OCI-LY7 (cell line): ENCODE data around the gene TAS1R1. TPM values are rescaled to one million over a fixed set of nuclear protein-coding genes. Genes with fewer than 3 reads are reported as not detected.

Source experiments
- BruUV-seq: library from RNA; stranded (reverse); fragments of 400-500 nt; replicated peaks from 2 replicates; lab custom pipeline; 2021; lab: Mats Ljungman, UMichigan
- CTCF ChIA-PET: fragments of 300-600 bp; sonication (Branson Sonifier 250); formaldehyde crosslinking; loops from one replicate; lab custom pipeline; 2022; ENCODE audit warnings: antibody characterized with exemption; ENCODE audit not compliant: unreplicated experiment; lab: Charles Lee
- POLR2A ChIA-PET: fragments of 300-600 bp; sonication (Branson Sonifier 250); formaldehyde crosslinking; loops from one replicate; lab custom pipeline; 2022; ENCODE audit warnings: antibody characterized with exemption; lab: Charles Lee
- DNase-seq: peaks from one replicate; pipeline ENCODE4 v3.0.0-alpha.2; 2015; ENCODE audit warnings: low spot score
- H2AFZ ChIP-seq: fragments of 200-600 bp; sonication (generic), shearing (Covaris generic); 2 replicates; pipeline ENCODE4 v1.6.1; 2014; ENCODE audit warnings: mild to moderate bottlenecking, antibody characterized with exemption, low read length, moderate library complexity
- H3K27ac ChIP-seq: fragments of 200-600 bp; sonication (generic); 2 replicates; pipeline ENCODE4 v1.5.1; 2014; ENCODE audit warnings: mixed run types, low read depth, mild to moderate bottlenecking, moderate library complexity, low read length, inconsistent platforms; ENCODE audit not compliant: poor library complexity, severe bottlenecking
- H3K36me3 ChIP-seq: fragments of 200-600 bp; sonication (generic); 2 replicates; pipeline ENCODE4 v1.6.1; 2014; ENCODE audit warnings: mild to moderate bottlenecking, antibody characterized with exemption, low read length, moderate library complexity, mixed read lengths; ENCODE audit not compliant: insufficient read depth
- H3K4me1 ChIP-seq: fragments of 200-600 bp; sonication (generic); 2 replicates; pipeline ENCODE4 v1.5.1; 2014; ENCODE audit warnings: mild to moderate bottlenecking, low read length; ENCODE audit not compliant: insufficient read depth, poor library complexity, severe bottlenecking
- H3K4me2 ChIP-seq: fragments of 200-600 bp; sonication (generic); 2 replicates; pipeline ENCODE4 v1.6.1; 2014; ENCODE audit warnings: mild to moderate bottlenecking, low read length
- H3K4me3 ChIP-seq: fragments of 200-600 bp; sonication (generic); 2 replicates; pipeline ENCODE4 v1.5.1; 2014; ENCODE audit warnings: mild to moderate bottlenecking, low read depth, low read length; ENCODE audit not compliant: poor library complexity, severe bottlenecking
- H3K79me2 ChIP-seq: fragments of 200-600 bp; sonication (generic); 2 replicates; pipeline ENCODE4 v1.6.1; 2016; ENCODE audit warnings: low read depth, mild to moderate bottlenecking, low read length, moderate library complexity, mixed read lengths; ENCODE audit not compliant: insufficient read depth
- H3K9me2 ChIP-seq: fragments of 200-600 bp; sonication (generic); 2 replicates; pipeline ENCODE4 v1.6.1; 2016; ENCODE audit warnings: mild to moderate bottlenecking, low read length, mixed read lengths; ENCODE audit not compliant: insufficient read depth
- H3K9me3 ChIP-seq: fragments of 200-600 bp; sonication (generic); 2 replicates; pipeline ENCODE4 v1.6.1; 2014; ENCODE audit warnings: mild to moderate bottlenecking, mixed run types, low read length, mixed read lengths
- H4K20me1 ChIP-seq: fragments of 200-600 bp; sonication (generic); 2 replicates; pipeline ENCODE4 v1.6.1; 2014; ENCODE audit warnings: mild to moderate bottlenecking, antibody characterized with exemption, low read length, moderate library complexity, mixed read lengths; ENCODE audit not compliant: insufficient read depth
- EZH2phosphoT487 ChIP-seq: fragments of 200-600 bp; sonication (generic); IDR thresholded peaks from 2 replicates; pipeline ENCODE4 v1.6.1; 2018; ENCODE audit warnings: low read depth, borderline replicate concordance, mild to moderate bottlenecking, mixed run types, antibody characterized with exemption, low read length, moderate library complexity, mixed read lengths
- intact Hi-C: fragments of 100-400 bp; cut with micrococcal nuclease; formaldehyde crosslinking; loops from one replicate; pipeline ENCODE4 v1.10.0; 2022; ENCODE audit not compliant: unreplicated experiment
- total RNA-seq, 2 experiments: library from RNA; depleted of rRNA in 1 of 2; stranded (reverse); fragments of >200 nt in 1 of 2; shearing (Covaris generic) in 1 of 2; gene quantifications; 2 replicates each; pipeline ENCODE4 v1.2.3, GENCODE V29; 2014 to 2022
- TF ChIP-seq, protein P1 (sequence below): fragments of 200-600 bp; sonication (generic); conservative IDR thresholded peaks from 2 replicates; pipeline ENCODE4 v1.5.1; 2014; ENCODE audit warnings: mild to moderate bottlenecking, antibody characterized with exemption, low read length, moderate library complexity, mixed read lengths

TAS1R1 gene
- total RNA-seq, 2 experiments from 2014 or later: 0.11 TPM; not detected in 1

DNA sequence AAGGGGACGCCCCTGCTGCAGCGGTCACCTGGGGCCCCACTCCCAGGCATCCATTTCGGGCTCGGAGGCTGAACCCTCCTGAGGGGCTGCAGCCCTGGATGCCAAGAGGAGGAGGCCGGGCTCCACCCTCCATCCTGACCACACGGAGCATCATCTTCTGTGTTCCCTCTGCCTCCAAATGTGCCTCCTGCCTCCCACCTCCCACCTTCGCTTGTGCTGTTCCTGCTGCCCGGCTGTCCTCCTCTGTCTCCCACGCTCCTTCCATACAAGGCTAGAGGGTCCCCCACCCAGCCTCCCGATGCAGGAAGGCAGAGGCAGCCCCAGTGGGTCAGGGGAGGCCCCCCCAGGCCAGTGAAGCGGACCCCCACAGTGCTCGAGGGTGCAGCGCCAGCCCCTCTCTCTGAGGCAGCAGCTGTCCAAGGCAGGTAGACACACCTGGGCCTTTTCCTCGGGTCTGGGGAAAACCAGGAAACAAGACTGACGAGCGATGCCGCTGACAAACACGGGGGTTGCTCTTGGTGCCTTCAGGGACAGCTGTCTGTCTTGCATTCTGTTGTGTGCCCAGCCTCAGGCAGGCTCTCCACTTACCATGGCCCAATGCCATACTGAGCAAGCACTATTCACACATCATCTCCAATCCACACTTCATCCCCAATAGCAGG is 46.8 kb upstream of the TAS1R1 start:
- H3K9me2 ChIP-seq: no peaks in the 10 kb centered on the region
- H3K4me3 ChIP-seq: no peak overlapping the region
- intact Hi-C loops: no loop called here
- H3K36me3 ChIP-seq: no peaks in the 10 kb centered on the region
- H2AFZ ChIP-seq: no peak overlapping the region
- no peak overlapping the region for H3K27ac ChIP-seq
- no peaks in the 10 kb centered on the region; the same call in 1 of the 2 replicates for H4K20me1 ChIP-seq
- TF ChIP-seq, protein P1, sequence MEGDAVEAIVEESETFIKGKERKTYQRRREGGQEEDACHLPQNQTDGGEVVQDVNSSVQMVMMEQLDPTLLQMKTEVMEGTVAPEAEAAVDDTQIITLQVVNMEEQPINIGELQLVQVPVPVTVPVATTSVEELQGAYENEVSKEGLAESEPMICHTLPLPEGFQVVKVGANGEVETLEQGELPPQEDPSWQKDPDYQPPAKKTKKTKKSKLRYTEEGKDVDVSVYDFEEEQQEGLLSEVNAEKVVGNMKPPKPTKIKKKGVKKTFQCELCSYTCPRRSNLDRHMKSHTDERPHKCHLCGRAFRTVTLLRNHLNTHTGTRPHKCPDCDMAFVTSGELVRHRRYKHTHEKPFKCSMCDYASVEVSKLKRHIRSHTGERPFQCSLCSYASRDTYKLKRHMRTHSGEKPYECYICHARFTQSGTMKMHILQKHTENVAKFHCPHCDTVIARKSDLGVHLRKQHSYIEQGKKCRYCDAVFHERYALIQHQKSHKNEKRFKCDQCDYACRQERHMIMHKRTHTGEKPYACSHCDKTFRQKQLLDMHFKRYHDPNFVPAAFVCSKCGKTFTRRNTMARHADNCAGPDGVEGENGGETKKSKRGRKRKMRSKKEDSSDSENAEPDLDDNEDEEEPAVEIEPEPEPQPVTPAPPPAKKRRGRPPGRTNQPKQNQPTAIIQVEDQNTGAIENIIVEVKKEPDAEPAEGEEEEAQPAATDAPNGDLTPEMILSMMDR: no peak
- TF ChIP-seq EZH2phosphoT487: no peak
- ChIA-PET POLR2A (interaction anchor here (0.8 kb wide), 1 partner anchor 14 kb away, joined by 3 read pairs; no protein-coding TSS in a partner anchor), CTCF (no interaction called here)
- H3K79me2 ChIP-seq: no peaks in the 10 kb centered on the region
- DNase-seq: no peak
- no peaks in the 10 kb centered on the region for H3K9me3 ChIP-seq
- no TSS peak for BruUV-seq
- no peaks in the 10 kb centered on the region for H3K4me1 ChIP-seq
- no peak overlapping the region for H3K4me2 ChIP-seq

DNA sequence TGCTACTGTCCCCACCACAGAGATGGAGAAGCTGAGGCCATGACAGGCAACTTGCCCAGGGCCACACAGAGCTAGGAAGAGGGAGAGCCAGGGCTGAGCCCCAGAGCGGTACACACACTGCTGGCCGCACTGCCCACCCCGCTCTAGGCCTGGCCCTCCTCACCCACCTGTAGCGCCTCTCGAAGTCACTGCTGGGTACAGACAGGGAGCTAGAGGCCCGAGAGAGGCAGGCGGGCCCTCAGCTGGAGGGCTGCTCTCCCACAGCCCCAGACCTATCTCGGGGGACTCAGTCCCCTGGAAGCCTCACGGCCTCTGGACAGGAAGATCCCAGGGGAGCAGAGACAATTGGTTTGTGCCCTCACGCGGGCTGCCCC is 46.3 kb upstream of the TAS1R1 start:
- no peaks in the 10 kb centered on the region for H3K79me2 ChIP-seq
- no peaks in the 10 kb centered on the region for H3K4me1 ChIP-seq
- H3K36me3 ChIP-seq: no peaks in the 10 kb centered on the region
- H3K9me3 ChIP-seq: no peaks in the 10 kb centered on the region
- no peak for DNase-seq
- no peaks in the 10 kb centered on the region; the same call in 1 of the 2 replicates for H4K20me1 ChIP-seq
- H3K4me2 ChIP-seq: no peak overlapping the region
- intact Hi-C loops: no loop called here
- ChIA-PET CTCF (no interaction called here), POLR2A (interaction anchor here (0.8 kb wide), 1 partner anchor 14 kb away, joined by 3 read pairs; no protein-coding TSS in a partner anchor)
- H3K9me2 ChIP-seq: no peaks in the 10 kb centered on the region
- no peak overlapping the region for H2AFZ ChIP-seq
- H3K4me3 ChIP-seq: no peak overlapping the region
- BruUV-seq: no TSS peak
- H3K27ac ChIP-seq: no peak overlapping the region
- TF ChIP-seq, protein P1: no peak

DNA sequence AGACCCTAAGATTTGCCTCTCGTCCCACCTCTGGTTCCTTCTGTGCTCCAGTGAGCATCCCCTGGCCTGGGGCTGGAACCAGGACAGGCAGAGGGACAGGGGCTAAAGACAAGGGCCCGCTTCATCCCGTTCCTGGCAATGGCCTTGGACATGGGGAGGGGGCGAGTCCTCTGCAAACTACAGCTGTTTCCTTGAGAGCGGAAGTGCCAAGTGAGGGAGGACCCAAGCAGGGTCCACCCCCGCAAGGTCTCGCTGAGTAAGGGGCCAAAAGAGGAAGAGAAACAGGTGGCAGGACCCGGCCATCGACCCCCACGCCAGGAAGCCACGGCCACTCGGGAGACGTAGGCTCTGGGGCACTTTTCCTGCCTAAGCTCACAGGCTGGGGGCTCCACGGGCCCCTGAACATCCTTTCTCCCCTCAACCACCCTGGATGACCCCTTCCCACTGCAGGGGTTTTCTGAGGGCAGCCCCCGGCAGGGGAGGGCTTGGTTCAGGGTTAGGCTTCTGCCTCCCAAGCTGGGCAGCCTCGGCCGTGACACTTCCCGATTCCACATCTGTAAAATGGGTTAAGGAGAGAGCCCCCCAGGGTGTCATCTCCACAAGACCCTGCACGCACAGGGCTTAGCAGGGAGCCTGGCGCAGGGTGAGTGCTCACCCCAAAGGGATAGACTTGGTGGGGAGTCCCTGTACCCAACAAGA is 45.7 kb upstream of the TAS1R1 start:
- H3K4me2 ChIP-seq: no peak overlapping the region
- DNase-seq: no peak
- CTCF ChIA-PET: no interaction called here
- H3K36me3 ChIP-seq: no peaks in the 10 kb centered on the region
- intact Hi-C loops: no loop called here
- H3K9me3 ChIP-seq: no peaks in the 10 kb centered on the region
- no peaks in the 10 kb centered on the region for H3K79me2 ChIP-seq
- H4K20me1 ChIP-seq: no peaks in the 10 kb centered on the region; the same call in 1 of the 2 replicates
- no TSS peak for BruUV-seq
- H3K4me3 ChIP-seq: no peak overlapping the region
- H3K9me2 ChIP-seq: no peaks in the 10 kb centered on the region
- TF ChIP-seq, protein P1: no peak
- no peak for TF ChIP-seq EZH2phosphoT487
- H3K27ac ChIP-seq: no peak overlapping the region
- H2AFZ ChIP-seq: no peak overlapping the region
- POLR2A ChIA-PET: interaction anchor here (0.8 kb wide), 1 partner anchor 13 kb away, joined by 3 read pairs; no protein-coding TSS in a partner anchor
- H3K4me1 ChIP-seq: no peaks in the 10 kb centered on the region
